HG02943 (cell line): ENCODE measurements around the gene PSMD2.

Source experiments
- ATAC-seq: cut with Tn5 transposase; IDR thresholded peaks from one replicate; pipeline ENCODE4 v1.9.1; 2021; ENCODE audit warnings: mild to moderate bottlenecking, low read depth, moderate library complexity; ENCODE audit not compliant: unreplicated experiment

Gene PSMD2

GRCh38 chr3:184354121-184354728 lies 55.2 kb downstream of the PSMD2 start:
- ATAC-seq = no peak

DNA sequence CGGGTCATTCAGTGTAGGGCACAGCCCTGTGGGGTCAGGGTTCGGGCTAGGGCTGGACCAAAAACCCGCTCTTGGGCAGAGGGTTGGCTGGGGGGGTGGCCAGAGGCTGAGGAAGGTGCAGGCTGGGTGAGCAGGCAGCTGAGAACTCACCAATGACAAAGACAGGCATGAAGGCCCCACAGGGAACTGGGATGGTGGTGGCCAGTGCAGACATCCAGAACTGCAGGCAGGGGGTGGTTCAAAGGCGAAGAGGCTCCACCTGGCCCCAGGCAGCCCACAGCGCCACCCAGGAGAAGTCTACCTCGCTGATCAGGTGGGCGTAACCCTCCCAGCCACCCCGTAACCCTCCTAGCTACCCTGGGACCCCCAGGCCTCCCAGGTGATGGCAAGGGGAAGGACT lies 55.7 kb downstream of the PSMD2 start:
- no peak for ATAC-seq

GRCh38 chr3:184355261-184356040 lies 56.4 kb downstream of the PSMD2 start:
- no peak for ATAC-seq

DNA sequence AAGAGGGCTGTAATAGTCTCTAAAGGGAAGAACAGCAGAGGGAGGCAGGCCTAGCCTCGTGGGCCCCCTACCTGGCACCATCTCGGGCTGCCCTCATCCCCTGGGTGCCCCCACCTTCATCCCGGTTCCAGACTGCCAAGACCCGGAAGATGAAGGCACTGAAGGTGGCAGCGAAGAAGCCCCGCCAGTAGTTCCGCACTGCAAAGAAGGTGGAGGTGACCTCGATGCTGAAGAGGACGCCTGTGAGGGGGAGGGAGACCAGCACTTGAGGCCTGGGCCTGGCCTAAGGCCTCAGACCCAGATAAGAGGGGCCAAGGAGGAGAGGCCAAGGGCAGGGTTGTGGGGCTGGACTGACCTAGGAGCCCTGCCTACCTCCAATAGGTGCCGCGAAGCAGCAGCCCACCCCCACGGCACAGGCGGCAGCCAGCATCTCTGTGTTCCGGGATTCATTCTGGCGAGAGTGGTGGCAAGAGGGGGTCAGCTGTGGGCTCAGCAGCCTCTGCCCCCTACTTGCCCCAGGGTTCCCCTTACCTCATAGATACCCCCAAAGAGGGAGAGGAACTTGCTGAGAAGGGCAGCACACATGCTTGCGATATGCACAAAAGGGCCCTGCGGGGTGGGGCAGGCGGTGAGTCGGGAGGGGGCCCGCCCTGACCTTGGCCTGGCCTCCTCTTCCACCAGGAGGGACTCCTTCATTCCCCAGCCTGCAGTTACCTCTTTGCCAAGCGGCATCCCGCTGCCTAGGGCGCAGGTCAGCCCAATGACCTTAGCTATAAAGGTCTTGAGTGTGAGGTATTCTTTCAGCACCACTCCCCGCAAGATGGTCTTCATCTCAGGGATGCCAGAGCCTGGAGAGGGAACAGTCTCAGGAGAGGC lies 58.4 kb downstream of the PSMD2 start:
- no peak for ATAC-seq

GRCh38 chr3:184358124-184358767 lies 59.2 kb downstream of the PSMD2 start:
- no peak for ATAC-seq
